ENCODE data around the gene COG5.
"Not testable (repeated sequence)": the region's sequence is repeated elsewhere in the genome, so short reads cannot be mapped to it uniquely, and the experiment has no call there.

The COG5 gene

GRCh38 chr7:107581387-107582013, 17.8 kb upstream of the COG5 start:
- in situ Hi-C loops (cut with MboI; ENCODE audit: low pct_unique_long_range_greater_than_20kb, low sequenced_read_pairs) = no loop called here
- no peak for DNase-seq

DNA sequence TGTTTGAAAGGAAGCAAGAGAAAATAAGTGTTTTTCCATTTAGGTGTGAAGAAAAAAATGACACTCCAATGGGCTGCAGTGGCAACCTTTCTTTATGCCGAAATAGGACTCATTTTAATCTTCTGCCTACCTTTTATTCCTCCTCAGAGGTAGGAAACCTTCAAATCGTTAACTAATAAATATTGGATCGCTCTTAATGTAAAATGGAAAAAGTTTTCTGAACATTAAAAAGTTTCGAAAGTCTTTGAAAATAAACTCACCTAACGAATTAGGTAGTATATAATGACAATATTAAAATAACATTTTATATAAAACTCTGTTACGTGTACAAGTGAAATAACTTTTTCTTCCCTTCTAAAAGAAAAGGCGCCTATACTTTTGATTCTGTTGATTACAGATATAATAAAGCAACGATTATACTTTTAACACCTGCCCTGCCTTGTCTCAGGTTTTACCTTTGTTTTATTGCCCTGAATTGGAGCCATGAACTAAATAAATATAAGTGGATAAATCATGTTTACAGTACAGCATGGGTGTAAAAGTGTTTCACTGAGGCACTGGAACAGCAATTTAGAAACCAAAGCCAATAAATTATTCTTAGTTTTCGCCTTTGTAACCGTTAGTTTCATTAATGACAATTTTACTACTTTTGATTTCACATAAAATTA, 17.1 kb upstream of the COG5 start:
- no peak for DNase-seq
- in situ Hi-C loops (cut with MboI; ENCODE audit: low pct_unique_long_range_greater_than_20kb, low sequenced_read_pairs) = no loop called here

GRCh38 chr7:107579885-107580715, 16.4 kb upstream of the COG5 start, which contains the start of gene BCAP29:
BCAP29 (plus strand) TSS chr7:107580246; CDS start chr7:107580773, 527 bp downstream.
- DNase-seq = peak; percentile 81
- in situ Hi-C loops (cut with MboI; ENCODE audit: low pct_unique_long_range_greater_than_20kb, low sequenced_read_pairs) = no loop called here

- DNase-seq = no peak
- in situ Hi-C loops (cut with MboI; ENCODE audit: low pct_unique_long_range_greater_than_20kb, low sequenced_read_pairs) = no loop called here
These were observed 15.8 kb upstream of the COG5 start for GRCh38 chr7:107579554-107579884.

DNA sequence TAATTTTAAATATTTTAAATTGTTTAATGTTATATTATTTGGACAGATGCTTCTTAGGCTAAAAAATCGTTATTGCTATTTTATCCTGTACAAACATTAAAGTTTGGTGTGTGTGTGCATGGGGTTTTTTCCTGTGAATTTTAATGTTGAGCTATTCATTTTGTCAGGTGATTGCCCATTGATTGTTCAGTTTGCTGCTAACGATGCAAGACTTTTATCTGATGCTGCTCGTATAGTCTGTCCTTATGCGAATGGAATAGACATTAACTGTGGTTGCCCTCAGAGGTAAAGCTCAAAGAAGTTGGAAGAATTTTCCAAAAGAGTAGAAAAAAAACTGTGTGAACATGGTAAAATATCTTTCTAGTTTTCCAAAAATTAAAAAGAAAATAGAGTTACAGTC, 9.8 kb upstream of the COG5 start:
- DNase-seq = no peak
- in situ Hi-C loops (cut with MboI; ENCODE audit: low pct_unique_long_range_greater_than_20kb, low sequenced_read_pairs) = no loop called here

DNA sequence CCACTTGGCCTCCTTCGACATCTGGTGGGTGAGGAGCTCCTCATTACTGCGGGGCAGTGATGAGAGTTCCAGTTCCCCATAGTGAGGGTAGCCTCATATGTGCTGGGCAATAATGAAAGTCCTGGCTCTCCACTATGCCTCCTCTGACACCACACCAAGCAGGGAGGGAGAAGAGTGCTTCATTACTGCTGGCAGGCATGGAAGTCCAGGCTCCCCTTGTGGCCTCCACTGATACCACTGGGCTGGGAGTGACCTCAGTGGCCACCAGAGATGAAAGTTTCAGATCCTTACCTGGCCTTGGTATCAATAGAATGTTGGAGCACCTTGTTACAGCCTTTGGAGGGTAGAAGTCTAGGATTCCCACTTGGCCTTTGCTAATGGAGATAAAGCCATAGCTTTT, 6.6 kb upstream of the COG5 start:
- in situ Hi-C loops (cut with MboI; ENCODE audit: low pct_unique_long_range_greater_than_20kb, low sequenced_read_pairs) = no loop called here

DNA sequence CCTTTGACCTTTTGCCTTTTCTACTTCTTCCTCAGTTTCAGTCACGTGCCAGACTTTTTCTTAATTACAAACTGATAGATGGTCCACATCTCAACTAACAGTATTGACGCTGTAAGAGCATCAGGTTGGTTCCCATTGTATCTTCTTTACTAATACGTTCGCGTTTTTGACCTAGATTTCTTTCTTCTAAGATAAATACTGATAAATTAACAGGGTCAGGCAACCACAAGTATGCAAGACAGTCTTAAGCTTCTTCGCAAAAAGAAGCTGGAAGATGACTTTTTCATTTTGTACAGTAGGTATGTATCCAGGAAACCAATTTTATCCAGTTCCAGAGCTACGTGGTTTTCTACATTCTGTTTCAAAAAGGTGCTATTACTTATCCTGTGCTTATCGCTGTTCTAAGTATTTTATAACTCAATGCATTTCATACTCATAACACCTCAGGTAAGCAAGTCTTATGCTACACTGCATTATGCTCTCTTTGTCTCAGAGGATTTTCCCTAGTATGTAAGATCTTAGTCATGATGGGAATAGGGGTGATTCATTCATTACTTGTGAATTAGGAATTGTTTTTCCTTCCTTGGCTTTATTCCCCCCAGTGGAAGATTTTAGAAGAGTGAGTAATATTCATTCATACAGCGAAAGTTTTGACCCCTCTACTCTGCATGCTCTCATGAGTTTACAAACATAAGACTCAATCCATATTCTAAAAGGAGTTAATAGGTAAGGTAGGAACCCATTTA, 1.0 kb upstream of the COG5 start:
- no peak for DNase-seq
- in situ Hi-C loops (cut with MboI; ENCODE audit: low pct_unique_long_range_greater_than_20kb, low sequenced_read_pairs) = no loop called here

More for the DNA sequence above, 6.6 kb upstream of the COG5 start:
- no peak for DNase-seq

- no peak for DNase-seq
- in situ Hi-C loops (cut with MboI; ENCODE audit: low pct_unique_long_range_greater_than_20kb, low sequenced_read_pairs) = no loop called here
These were observed 492 bp downstream of the COG5 start for GRCh38 chr7:107563081-107563774.

DNA sequence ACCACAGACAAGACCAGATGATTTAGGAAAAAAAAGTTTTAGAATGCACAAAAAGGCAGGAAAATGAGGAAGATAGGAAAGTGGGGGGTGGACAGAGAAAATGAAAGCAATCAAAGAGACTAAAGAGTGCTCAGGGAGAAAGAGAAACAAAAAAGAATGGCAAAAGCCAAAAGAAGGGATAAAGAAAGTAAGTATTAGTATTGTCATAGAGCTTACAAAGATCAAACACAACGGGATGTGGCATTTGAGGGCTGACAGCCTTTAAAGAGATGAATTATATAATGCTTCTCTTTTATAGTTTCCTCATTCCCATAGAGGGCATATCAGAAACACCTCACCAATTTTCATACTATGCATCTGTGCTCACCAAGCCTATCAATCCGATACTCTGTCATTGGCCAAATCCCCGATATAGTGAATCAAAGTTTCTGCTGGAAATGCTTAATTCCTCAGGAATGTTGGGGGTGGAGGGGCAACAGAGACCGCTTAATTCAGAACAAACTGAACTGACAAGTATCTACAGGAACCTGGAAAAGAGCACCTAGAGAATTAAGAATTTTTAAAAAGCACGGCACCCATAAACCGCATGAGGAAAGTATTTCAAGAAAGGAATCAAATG, 2.7 kb downstream of the COG5 start:
- in situ Hi-C loops (cut with MboI; ENCODE audit: low pct_unique_long_range_greater_than_20kb, low sequenced_read_pairs) = no loop called here
- DNase-seq = peak; percentile 29

GRCh38 chr7:107559864-107560263, 3.9 kb downstream of the COG5 start:
- DNase-seq = no peak
- in situ Hi-C loops (cut with MboI; ENCODE audit: low pct_unique_long_range_greater_than_20kb, low sequenced_read_pairs) = no loop called here

- in situ Hi-C loops (cut with MboI; ENCODE audit: low pct_unique_long_range_greater_than_20kb, low sequenced_read_pairs) = no loop called here
- DNase-seq = no peak
These were observed 7.8 kb downstream of the COG5 start for GRCh38 chr7:107555893-107556292.

- in situ Hi-C loops (cut with MboI; ENCODE audit: low pct_unique_long_range_greater_than_20kb, low sequenced_read_pairs) = no loop called here
- DNase-seq = no peak
These were observed 11.8 kb downstream of the COG5 start for GRCh38 chr7:107551936-107552335.

DNA sequence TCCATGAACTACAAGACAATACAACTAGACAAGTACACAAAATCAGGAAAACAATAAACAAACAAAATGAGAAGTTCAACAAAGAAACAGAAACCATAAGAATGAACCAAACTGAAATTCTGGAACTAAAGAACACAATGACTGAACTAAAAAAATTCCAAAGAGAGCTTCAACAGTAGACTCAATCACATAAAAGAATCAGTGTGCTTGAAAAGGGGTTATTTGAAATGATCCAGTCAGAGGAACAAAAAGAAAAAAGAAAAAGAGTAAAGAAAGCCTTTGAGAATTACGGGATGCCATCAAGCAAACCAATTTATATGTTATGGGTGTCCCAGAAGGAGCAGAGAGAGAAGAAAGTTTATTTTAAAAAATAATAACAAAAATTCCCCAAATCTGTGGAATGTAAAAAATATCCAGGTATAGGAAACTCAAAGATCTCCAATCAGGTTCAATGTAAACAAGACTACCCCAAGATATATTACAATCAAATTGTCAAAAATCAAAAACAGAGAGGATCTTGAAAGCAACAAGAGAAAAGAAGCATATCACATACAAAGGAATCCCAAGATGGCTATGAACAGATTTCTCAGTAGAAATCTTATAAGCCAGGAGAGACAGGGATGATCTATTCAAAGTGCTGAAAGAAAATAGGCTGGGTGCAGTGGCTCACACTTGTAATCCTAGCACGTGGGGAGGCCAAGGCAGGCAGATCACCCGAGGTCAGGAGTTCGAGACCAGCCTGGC, 18.7 kb downstream of the COG5 start:
- in situ Hi-C loops (cut with MboI; ENCODE audit: low pct_unique_long_range_greater_than_20kb, low sequenced_read_pairs) = no loop called here
- DNase-seq = no peak

- in situ Hi-C loops (cut with MboI; ENCODE audit: low pct_unique_long_range_greater_than_20kb, low sequenced_read_pairs) = no loop called here
- DNase-seq = no peak
These were observed 20.3 kb downstream of the COG5 start for GRCh38 chr7:107543338-107543993.

- no peak for DNase-seq
- in situ Hi-C loops (cut with MboI; ENCODE audit: low pct_unique_long_range_greater_than_20kb, low sequenced_read_pairs) = no loop called here
These were observed 25.7 kb downstream of the COG5 start for GRCh38 chr7:107538001-107538400.

DNA sequence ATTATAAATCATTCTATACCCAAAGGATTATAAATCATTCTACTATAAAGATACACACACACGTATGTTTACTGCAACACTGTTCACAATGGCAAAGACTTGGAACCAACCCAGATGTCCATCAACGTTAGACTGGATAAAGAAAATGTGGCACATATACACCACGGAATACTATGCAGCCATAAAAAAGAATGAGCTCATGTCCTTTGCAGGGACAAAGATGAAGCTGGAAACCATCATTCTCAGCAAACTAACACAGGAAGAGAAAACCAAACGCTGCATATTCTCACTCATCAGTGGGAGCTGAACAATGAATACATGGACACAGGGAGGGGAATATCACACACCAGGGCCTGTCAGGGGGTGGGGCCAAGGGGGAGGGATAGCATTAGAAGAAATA, 26.5 kb downstream of the COG5 start:
- in situ Hi-C loops (cut with MboI; ENCODE audit: low pct_unique_long_range_greater_than_20kb, low sequenced_read_pairs) = not testable (repeated sequence)

DNA sequence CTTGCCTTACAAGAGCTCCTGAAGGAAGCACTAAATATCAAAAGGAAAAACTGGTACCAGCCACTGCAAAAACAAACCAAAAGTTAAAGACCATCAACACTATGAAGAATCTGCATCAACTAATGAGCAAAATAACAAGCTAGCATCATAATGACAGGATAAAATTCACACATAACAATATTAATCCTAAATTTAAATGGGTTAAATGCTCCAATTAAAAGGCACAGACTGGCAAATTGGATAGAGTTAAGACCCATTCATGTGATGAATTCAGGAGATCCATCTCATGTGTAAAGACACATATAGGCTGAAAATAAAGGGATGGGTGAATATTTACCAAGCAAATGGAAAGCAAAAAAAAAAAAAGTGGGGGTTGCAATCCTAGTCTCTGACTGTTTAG, 29.6 kb downstream of the COG5 start:
- no peak for DNase-seq
- in situ Hi-C loops (cut with MboI; ENCODE audit: low pct_unique_long_range_greater_than_20kb, low sequenced_read_pairs) = no loop called here

More for the DNA sequence above, 26.5 kb downstream of the COG5 start:
- not testable (repeated sequence) for DNase-seq

All from KBM-7 (cell line).